Peyer's patch (tissue), 4 donors: ENCODE results near the gene INSYN1.

Source experiments
- CTCF ChIP-seq, 6 experiments: fragments of 450-650 bp in 4 of 6; fragments of 200-600 bp in 2 of 6; sonication (generic) in 1 of 6; IDR thresholded peaks; one replicate each; pipeline ENCODE4 v1.5.1; 2017 to 2019; ENCODE audit warnings: antibody characterized with exemption in 6 of 6, mild to moderate bottlenecking in 3 of 6, moderate library complexity in 1 of 6
- POLR2A ChIP-seq, 2 donors: fragments of 450-650 bp; IDR thresholded peaks; one replicate each; pipeline ENCODE4 v1.5.1; 2017; ENCODE audit warnings: antibody characterized with exemption in 2 of 2, mild to moderate bottlenecking in 2 of 2, moderate library complexity in 2 of 2

- no peak for TF ChIP-seq CTCF (IDR thresholded peaks at IDR 0.05)
- TF ChIP-seq POLR2A (IDR thresholded peaks at IDR 0.05): no peak
Observed at GRCh38 chr15:73745073-73745472, 8.1 kb downstream of the INSYN1 start.
